Measurements from ENCODE around the gene DBI. TPM values are rescaled to one million over a fixed set of nuclear protein-coding genes. Genes with fewer than 3 reads are reported as not detected.
"Not testable (repeated sequence)": the region's sequence is repeated elsewhere in the genome, so short reads cannot be mapped to it uniquely, and the experiment has no call there.

DBI gene
- total RNA-seq, 2 experiments from 2014 or later, result 130 to 136 TPM

DNA sequence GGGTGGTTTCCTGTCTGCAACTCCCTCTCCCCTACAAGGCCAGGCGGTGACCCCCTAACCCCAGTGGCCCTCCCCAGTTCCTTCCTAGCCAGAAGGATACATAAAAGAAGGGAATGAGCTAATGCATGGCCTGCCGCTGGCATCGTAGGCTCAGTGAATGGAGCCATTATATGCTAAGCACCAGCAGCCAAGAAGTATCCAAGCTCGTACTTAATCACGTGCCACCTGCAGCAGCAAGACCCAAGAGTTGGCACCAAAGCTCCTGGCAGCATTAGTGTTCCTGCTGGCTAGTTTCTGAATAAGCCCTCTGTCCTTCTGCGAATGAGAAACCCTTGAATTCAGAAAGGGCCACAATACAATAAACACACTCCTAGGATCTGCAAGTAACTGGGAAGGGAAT lies 4.3 kb downstream of the DBI start:
- Mint-ChIP-seq H3K4me3 (no peak overlapping the region), H3K27ac (no peak overlapping the region), H3K36me3 (ENCODE audit: low read depth) (peaks cover 72% of the 10 kb centered on the region), H3K27me3 (no peaks in the 10 kb centered on the region), H3K4me1 (peaks cover 22% of the 10 kb centered on the region), H3K9me3 (no peaks in the 10 kb centered on the region)
- DNase-seq, result no peak
- ChIA-PET CTCF (no interaction called here), POLR2A (no interaction called here)

DNA sequence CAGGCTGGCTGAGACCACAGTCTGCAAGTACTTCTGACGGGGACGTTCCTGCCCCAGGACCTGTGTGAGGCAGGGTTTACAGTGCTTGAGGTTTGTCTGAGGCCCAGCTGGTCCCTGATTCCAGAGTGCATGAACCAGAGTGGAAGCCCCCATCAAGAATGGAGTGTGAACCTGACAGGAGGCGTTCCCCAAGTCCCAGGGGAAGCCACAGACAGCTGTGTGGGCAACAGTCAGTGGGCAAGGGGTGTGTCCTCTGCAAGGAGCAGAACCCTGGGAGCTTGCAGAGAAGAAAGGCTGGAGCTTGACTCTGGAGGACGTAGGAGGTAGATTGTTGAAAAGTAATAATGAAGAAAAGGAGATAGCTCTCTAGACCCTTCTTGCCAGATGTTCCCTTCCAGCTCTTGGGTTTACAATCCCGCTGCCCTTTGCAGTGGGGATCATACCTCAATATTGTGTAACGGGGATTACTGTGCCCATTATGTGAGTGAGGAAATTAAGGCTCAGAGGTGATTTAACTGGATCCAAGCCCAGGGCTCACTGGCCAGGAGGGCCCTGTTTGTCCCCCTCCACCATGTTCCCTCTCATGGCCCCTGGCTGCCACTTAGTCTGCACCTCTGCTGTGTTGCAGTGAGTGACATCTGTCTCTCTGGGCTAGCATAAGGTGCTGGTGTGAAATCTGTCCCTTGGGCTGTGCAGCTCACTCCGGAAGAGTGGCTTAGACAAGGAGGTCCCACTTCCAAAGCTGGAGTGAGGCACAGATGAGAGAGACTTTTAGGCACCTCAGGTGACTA lies 6.2 kb downstream of the DBI start:
- no peak for DNase-seq
- Mint-ChIP-seq H3K27me3 (no peaks in the 10 kb centered on the region), H3K27ac (no peak overlapping the region), H3K9me3 (no peaks in the 10 kb centered on the region), H3K4me1 (peaks cover 18% of the 10 kb centered on the region), H3K36me3 (ENCODE audit: low read depth) (peaks cover 66% of the 10 kb centered on the region), H3K4me3 (no peak overlapping the region)
- CTCF ChIA-PET, result interaction anchor here (0.6 kb wide), 1 partner anchor 802 kb away, joined by 4 read pairs; no protein-coding TSS in a partner anchor
- POLR2A ChIA-PET, result no interaction called here

- H3K4me3 Mint-ChIP-seq, CTCF ChIA-PET, H3K27ac Mint-ChIP-seq, H3K4me1 Mint-ChIP-seq, H3K27me3 Mint-ChIP-seq, POLR2A ChIA-PET, DNase-seq, H3K9me3 Mint-ChIP-seq: not testable (repeated sequence)
- H3K36me3 Mint-ChIP-seq (ENCODE audit: low read depth), result peaks cover 55% of the 10 kb centered on the region
These were observed 7.3 kb downstream of the DBI start for GRCh38 chr2:119373907-119374745.

DNA sequence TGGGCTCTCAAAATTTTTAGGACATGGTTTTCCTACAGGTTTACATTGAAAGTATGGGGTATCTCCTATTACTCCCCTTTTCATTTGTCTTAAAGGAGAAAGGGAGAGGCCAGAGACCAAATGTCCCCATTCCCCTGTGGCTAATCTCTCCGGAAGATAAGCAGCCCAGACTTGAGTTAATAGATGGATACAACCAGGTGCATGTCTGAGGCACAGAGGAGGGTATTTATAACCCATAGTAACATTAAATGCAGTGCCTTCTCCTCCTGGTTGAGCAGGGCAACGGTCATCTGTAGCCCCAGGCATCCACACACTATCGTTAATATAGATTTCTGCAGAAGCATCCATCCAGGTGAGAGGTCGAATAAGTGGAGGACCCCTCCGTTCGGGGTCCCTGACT lies 9.6 kb downstream of the DBI start:
- POLR2A ChIA-PET, CTCF ChIA-PET, H3K9me3 Mint-ChIP-seq, H3K4me1 Mint-ChIP-seq, H3K4me3 Mint-ChIP-seq, H3K27ac Mint-ChIP-seq, DNase-seq, H3K27me3 Mint-ChIP-seq: not testable (repeated sequence)
- H3K36me3 Mint-ChIP-seq (ENCODE audit: low read depth), result peaks cover 37% of the 10 kb centered on the region

- POLR2A ChIA-PET, result no interaction called here
- no peaks in the 10 kb centered on the region for H3K9me3 Mint-ChIP-seq
These were observed 10.0 kb downstream of the DBI start for GRCh38 chr2:119376810-119377209.

DNA sequence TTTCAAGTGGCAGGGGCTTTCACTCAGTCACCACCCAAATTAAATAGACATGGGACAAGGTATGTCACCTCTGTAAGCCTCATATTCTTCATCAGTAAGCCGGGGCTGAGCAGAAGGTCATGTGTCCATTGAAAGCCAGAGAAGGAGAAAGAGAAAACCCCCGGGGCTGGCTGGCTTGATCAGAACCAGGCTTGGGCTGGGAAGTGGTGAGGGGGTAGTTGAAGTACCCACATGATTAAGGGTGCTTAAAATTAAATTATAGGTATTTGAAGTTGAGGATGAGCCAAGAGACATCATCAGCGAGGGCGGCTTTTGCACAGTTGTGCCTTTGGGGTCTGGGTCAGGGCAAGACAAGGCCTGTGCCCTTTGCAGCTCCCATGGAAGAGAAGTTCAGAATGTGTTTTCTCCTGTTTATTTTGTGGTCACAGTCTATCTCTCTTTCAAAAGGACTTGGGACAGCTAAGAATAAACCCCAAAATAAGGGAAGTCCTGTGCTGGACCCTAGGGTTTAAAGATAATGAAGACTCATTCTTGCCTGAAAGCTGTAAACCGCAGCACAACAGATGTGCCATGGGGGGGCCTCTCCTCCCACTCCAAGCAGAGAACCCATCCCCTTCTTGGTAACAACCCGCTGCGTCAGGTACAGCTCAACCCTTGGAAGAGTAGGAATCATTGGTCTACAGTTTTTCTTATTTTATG lies 10.7 kb downstream of the DBI start:
- Mint-ChIP-seq H3K27ac (no peak overlapping the region), H3K27me3 (peaks cover 12% of the 10 kb centered on the region), H3K4me3 (no peak overlapping the region), H3K4me1 (no peaks in the 10 kb centered on the region), H3K9me3 (no peaks in the 10 kb centered on the region), H3K36me3 (ENCODE audit: low read depth) (peaks cover 27% of the 10 kb centered on the region)
- POLR2A ChIA-PET, result no interaction called here
- no peak for DNase-seq
- CTCF ChIA-PET, result interaction anchor here (1.8 kb wide), 1 partner anchor 10 kb away, joined by 5 read pairs; the partner anchor contains the start of genes C2orf76 and DBI

More at GRCh38 chr2:119376810-119377209, 10.0 kb downstream of the DBI start:
- H3K27ac Mint-ChIP-seq, result no peak overlapping the region
- H3K4me1 Mint-ChIP-seq, result no peaks in the 10 kb centered on the region
- H3K36me3 Mint-ChIP-seq (ENCODE audit: low read depth), result peaks cover 33% of the 10 kb centered on the region
- CTCF ChIA-PET, result no interaction called here
- H3K4me3 Mint-ChIP-seq, result no peak overlapping the region
- peaks cover 8% of the 10 kb centered on the region for H3K27me3 Mint-ChIP-seq
- no peak for DNase-seq

- peaks cover 21% of the 10 kb centered on the region for H3K36me3 Mint-ChIP-seq (ENCODE audit: low read depth)
- H3K4me1 Mint-ChIP-seq, result no peaks in the 10 kb centered on the region
- CTCF ChIA-PET, result interaction anchor here (1.8 kb wide), 1 partner anchor 11 kb away, joined by 5 read pairs; the partner anchor contains the start of genes C2orf76 and DBI
- DNase-seq, result no peak
- no peak overlapping the region for H3K27ac Mint-ChIP-seq
- POLR2A ChIA-PET, result no interaction called here
- no peak overlapping the region for H3K4me3 Mint-ChIP-seq
- H3K9me3 Mint-ChIP-seq, result no peaks in the 10 kb centered on the region
- peaks cover 12% of the 10 kb centered on the region for H3K27me3 Mint-ChIP-seq
These were observed 11.2 kb downstream of the DBI start for GRCh38 chr2:119377993-119378345.

- Mint-ChIP-seq H3K4me3 (no peak overlapping the region), H3K4me1 (no peaks in the 10 kb centered on the region), H3K27ac (no peak overlapping the region), H3K36me3 (ENCODE audit: low read depth) (peaks cover 15% of the 10 kb centered on the region), H3K27me3 (peaks cover 12% of the 10 kb centered on the region), H3K9me3 (no peaks in the 10 kb centered on the region)
- CTCF ChIA-PET, result interaction anchor here (1.8 kb wide), 1 partner anchor 11 kb away, joined by 5 read pairs; the partner anchor contains the start of genes C2orf76 and DBI
- POLR2A ChIA-PET, result no interaction called here
- DNase-seq, result no peak
These were observed 11.8 kb downstream of the DBI start for GRCh38 chr2:119378566-119378965.

- Mint-ChIP-seq H3K27ac (no peak overlapping the region), H3K4me1 (peaks cover 7% of the 10 kb centered on the region), H3K27me3 (peaks cover 25% of the 10 kb centered on the region), H3K4me3 (no peak overlapping the region), H3K36me3 (ENCODE audit: low read depth) (no peaks in the 10 kb centered on the region), H3K9me3 (no peaks in the 10 kb centered on the region)
- DNase-seq, result no peak
- CTCF ChIA-PET, result no interaction called here
- POLR2A ChIA-PET, result no interaction called here
These were observed 16.8 kb downstream of the DBI start for GRCh38 chr2:119383410-119384140.

DNA sequence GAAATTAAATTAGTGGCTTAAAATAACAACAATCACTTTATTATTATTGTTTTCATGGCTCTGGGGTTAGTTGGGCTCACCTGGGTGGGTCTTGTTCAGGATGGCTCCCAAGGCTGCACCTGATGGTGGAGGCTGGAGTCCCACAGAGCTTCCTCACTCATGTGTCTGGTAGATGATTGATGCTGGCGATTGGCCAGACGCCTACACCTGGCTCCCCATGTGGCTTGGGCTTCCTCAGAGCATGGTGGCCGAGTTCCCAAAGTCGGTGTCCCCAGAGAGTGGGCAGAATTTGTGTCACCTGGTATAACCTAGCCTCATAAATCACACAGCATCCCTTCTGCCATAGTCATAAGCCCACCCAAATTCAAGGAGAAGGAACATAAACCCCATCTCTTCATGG lies 18.2 kb downstream of the DBI start:
- DNase-seq, result no peak

GRCh38 chr2:119385466-119385865 lies 18.7 kb downstream of the DBI start:
- POLR2A ChIA-PET, result no interaction called here
- H3K36me3 Mint-ChIP-seq (ENCODE audit: low read depth), result no peaks in the 10 kb centered on the region
- CTCF ChIA-PET, result interaction anchor here (1.7 kb wide), 1 partner anchor 15 kb away, joined by 3 read pairs; no protein-coding TSS in a partner anchor

More for the DNA sequence above, 18.2 kb downstream of the DBI start:
- no peaks in the 10 kb centered on the region for H3K9me3 Mint-ChIP-seq
- H3K36me3 Mint-ChIP-seq (ENCODE audit: low read depth), result no peaks in the 10 kb centered on the region
- H3K4me3 Mint-ChIP-seq, result no peak overlapping the region
- peaks cover 30% of the 10 kb centered on the region for H3K27me3 Mint-ChIP-seq
- peaks cover 7% of the 10 kb centered on the region for H3K4me1 Mint-ChIP-seq
- ChIA-PET POLR2A (no interaction called here), CTCF (interaction anchor here (1.7 kb wide), 1 partner anchor 16 kb away, joined by 3 read pairs; no protein-coding TSS in a partner anchor)
- no peak overlapping the region for H3K27ac Mint-ChIP-seq

DNA sequence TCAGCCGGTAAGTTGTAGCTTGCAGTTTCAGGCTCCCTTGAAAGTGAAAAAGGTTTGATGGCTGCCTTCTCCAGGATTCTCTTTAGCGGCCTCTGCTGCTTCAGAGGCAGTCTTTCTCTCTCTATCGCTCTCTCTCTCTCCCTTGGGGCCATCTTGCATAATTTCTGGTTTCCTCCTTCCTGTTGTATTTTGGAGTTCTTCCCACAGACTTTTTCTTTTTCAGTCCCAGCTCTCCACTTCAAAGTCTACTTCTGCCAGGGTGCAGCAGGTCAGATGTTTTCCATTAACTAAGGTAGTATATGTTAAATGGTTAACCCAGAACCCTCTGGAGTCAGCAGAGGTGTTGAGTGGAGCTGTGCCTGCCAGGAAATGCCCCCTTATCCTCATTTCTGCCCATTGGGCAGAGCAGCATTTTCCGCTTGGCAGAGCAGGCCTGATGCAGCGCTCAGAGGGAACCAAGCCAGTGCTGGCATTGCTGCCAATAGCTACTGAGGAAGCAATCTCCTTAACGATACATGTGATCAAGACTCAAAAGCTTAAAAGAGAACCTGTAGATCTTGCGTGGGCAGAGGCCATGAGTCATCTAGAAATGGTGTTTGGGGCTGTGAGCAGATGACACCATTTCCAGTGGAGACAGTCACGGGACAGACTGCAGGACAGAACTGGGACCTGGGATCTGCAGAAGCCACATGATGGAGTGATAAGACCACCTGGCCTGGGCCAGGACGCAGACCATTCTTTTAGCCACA lies 20.8 kb downstream of the DBI start:
- Mint-ChIP-seq H3K9me3 (no peaks in the 10 kb centered on the region), H3K27ac (no peak overlapping the region), H3K27me3 (peaks cover 23% of the 10 kb centered on the region), H3K36me3 (ENCODE audit: low read depth) (no peaks in the 10 kb centered on the region), H3K4me3 (no peak overlapping the region), H3K4me1 (peaks cover 7% of the 10 kb centered on the region)
- no peak for DNase-seq
- ChIA-PET POLR2A (interaction anchor here (0.6 kb wide), 1 partner anchor 134 kb away, joined by 3 read pairs; no protein-coding TSS in a partner anchor), CTCF (interaction anchor here (1.2 kb wide), 1 partner anchor 11 kb away, joined by 4 read pairs; no protein-coding TSS in a partner anchor)

More at GRCh38 chr2:119385466-119385865, 18.7 kb downstream of the DBI start:
- no peak for DNase-seq
- peaks cover 7% of the 10 kb centered on the region for H3K4me1 Mint-ChIP-seq
- no peak overlapping the region for H3K27ac Mint-ChIP-seq
- no peaks in the 10 kb centered on the region for H3K9me3 Mint-ChIP-seq
- H3K4me3 Mint-ChIP-seq, result no peak overlapping the region
- peaks cover 30% of the 10 kb centered on the region for H3K27me3 Mint-ChIP-seq

Measured in activated CD4-positive, alpha-beta T cell treated with anti-CD3 and anti-CD28 coated beads, Interleukin-2, amount 10 ng/mL, durations not matched to agents 7 days and 5 days (primary cell).